SH-SY5Y (cell line): ENCODE data around the gene DTHD1.

Experiments
- GATA2 ChIP-seq: IDR thresholded peaks from 2 replicates; pipeline ENCODE4 v1.6.1; 2011; ENCODE audit warnings: mild to moderate bottlenecking, low read depth, low read length
- GATA3 ChIP-seq: IDR thresholded peaks from 2 replicates; pipeline ENCODE4 v1.6.1; 2011; ENCODE audit warnings: low read depth, mild to moderate bottlenecking, low read length, moderate library complexity

DNA sequence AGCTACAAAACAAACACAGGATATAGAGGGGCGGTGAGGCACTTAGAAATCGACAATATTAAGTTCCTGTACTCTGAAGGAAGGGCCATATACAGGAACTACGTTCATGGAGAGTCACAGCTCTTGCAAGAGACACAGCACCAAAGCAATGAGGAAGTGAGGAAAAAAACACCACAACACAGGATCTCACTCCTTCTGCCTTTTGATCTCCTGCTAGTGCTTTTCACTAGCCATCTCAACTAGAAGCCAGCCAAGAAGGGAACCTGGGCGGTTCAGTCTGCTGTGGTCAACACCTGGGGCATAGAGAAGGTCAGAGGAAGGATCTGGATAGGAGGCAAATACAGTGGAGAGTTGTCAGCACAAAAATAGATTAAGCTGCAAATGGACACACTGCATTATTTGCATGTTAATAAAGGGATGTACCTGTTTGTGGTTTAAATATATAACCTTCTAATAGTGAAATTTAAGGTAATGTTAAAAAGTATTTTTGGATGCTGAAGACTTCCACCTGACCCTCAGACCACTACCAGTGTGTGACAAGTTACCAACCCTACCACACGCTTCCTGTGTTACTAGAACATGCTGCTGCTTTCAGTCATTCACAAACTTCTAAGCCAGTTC lies 104.6 kb downstream of the DTHD1 start:
- no peak for TF ChIP-seq GATA3
- TF ChIP-seq GATA2 = no peak
